RWPE2 (cell line): ENCODE measurements around the gene SCLY.

Experiments used
- ATAC-seq: fragments of 200-7000 bp; cut with Tn5 transposase; 3 replicates; pipeline ENCODE4 v1.9.1; 2021; ENCODE audit warnings: low read depth
- DNase-seq: peaks from one replicate; pipeline ENCODE4 v3.0.0-alpha.2; 2020; ENCODE audit warnings: low spot score
- H3K27ac ChIP-seq: fragments of 450-650 bp; 2 replicates; pipeline ENCODE4 v1.5.1; 2017; ENCODE audit warnings: mild to moderate bottlenecking; ENCODE audit not compliant: poor library complexity, severe bottlenecking
- H3K27me3 ChIP-seq: fragments of 250-450 bp; sonication (Bioruptor Pico); 2 replicates; pipeline ENCODE4 v1.5.1; 2021; ENCODE audit warnings: mild to moderate bottlenecking, moderate library complexity; ENCODE audit not compliant: insufficient read depth, poor library complexity, severe bottlenecking
- H3K36me3 ChIP-seq: fragments of 250-450 bp; sonication (Bioruptor Pico); 2 replicates; pipeline ENCODE4 v1.5.1; 2020; ENCODE audit warnings: low read depth, mild to moderate bottlenecking, moderate library complexity
- H3K4me1 ChIP-seq: fragments of 250-450 bp; sonication (Bioruptor Pico); 2 replicates; pipeline ENCODE4 v1.5.1; 2021; ENCODE audit warnings: mild to moderate bottlenecking, moderate library complexity; ENCODE audit not compliant: insufficient read depth, poor library complexity, severe bottlenecking
- H3K4me3 ChIP-seq: fragments of 250-450 bp; sonication (Bioruptor Pico); 2 replicates; pipeline ENCODE4 v1.5.1; 2021; ENCODE audit warnings: mild to moderate bottlenecking, moderate library complexity; ENCODE audit not compliant: severe bottlenecking
- H3K9me3 ChIP-seq: fragments of 250-450 bp; sonication (Bioruptor Pico); 2 replicates; pipeline ENCODE4 v1.5.1; 2021; ENCODE audit warnings: mild to moderate bottlenecking, moderate library complexity; ENCODE audit not compliant: severe bottlenecking
- TF ChIP-seq, protein P1 (sequence below): fragments of 450-650 bp; IDR thresholded peaks from one replicate; pipeline ENCODE4 v1.5.1; 2017; ENCODE audit warnings: mild to moderate bottlenecking, moderate library complexity; ENCODE audit not compliant: poor library complexity, severe bottlenecking

SCLY gene

DNA sequence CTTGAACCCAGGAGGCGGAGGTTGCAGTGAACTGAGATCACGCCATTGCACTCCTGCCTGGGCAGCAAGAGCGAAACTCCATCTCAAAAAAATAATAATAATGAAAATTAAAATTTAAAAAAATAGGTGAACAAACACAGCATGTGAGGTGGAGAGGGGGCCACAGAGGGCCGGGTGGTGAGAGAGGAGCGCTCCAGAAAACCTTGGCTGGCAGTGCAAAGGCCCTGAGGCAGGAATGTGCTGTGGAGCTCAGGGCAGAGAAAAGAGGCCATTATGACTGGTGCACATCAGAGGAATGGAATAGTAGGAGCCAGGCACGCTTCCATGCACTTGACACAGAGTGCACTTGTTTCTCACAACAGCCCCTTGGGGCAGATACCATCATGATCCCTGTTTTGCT, 21.6 kb upstream of the SCLY start:
- Histone ChIP-seq H3K36me3 (peaks cover 41% of the 10 kb centered on the region), H3K27me3 (no peaks in the 10 kb centered on the region), H3K9me3 (no peaks in the 10 kb centered on the region), H3K4me3 (no peak overlapping the region), H3K4me1 (no peaks in the 10 kb centered on the region), H3K27ac (no peak overlapping the region)
- DNase-seq, result no peak
- no peak for ATAC-seq
- TF ChIP-seq, protein P1, sequence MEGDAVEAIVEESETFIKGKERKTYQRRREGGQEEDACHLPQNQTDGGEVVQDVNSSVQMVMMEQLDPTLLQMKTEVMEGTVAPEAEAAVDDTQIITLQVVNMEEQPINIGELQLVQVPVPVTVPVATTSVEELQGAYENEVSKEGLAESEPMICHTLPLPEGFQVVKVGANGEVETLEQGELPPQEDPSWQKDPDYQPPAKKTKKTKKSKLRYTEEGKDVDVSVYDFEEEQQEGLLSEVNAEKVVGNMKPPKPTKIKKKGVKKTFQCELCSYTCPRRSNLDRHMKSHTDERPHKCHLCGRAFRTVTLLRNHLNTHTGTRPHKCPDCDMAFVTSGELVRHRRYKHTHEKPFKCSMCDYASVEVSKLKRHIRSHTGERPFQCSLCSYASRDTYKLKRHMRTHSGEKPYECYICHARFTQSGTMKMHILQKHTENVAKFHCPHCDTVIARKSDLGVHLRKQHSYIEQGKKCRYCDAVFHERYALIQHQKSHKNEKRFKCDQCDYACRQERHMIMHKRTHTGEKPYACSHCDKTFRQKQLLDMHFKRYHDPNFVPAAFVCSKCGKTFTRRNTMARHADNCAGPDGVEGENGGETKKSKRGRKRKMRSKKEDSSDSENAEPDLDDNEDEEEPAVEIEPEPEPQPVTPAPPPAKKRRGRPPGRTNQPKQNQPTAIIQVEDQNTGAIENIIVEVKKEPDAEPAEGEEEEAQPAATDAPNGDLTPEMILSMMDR, result no peak

DNA sequence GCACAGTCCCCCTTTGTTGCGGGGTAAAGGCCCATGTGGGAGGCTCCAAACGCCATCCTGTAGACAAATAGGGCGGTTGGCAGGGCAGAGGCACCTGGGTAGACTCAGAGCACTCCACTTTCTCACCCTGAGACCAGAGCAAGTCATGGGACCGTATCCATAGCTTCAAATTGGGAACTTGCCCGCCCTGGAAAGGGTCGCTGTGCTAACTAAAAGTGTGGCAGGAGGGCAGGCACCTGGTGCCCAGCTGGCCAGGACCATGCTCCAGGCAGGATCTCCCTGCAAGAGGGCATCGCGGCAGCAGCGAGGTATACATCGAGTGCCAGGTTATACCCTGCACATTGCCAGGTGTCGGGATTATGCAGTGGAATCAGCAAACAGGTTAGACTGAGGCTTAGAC, 20.8 kb upstream of the SCLY start:
- Histone ChIP-seq H3K27ac (no peak overlapping the region), H3K4me1 (no peaks in the 10 kb centered on the region), H3K36me3 (peaks cover 41% of the 10 kb centered on the region), H3K4me3 (no peak overlapping the region), H3K9me3 (no peaks in the 10 kb centered on the region), H3K27me3 (no peaks in the 10 kb centered on the region)
- TF ChIP-seq, protein P1, result no peak
- DNase-seq (no peak), ATAC-seq (no peak)

DNA sequence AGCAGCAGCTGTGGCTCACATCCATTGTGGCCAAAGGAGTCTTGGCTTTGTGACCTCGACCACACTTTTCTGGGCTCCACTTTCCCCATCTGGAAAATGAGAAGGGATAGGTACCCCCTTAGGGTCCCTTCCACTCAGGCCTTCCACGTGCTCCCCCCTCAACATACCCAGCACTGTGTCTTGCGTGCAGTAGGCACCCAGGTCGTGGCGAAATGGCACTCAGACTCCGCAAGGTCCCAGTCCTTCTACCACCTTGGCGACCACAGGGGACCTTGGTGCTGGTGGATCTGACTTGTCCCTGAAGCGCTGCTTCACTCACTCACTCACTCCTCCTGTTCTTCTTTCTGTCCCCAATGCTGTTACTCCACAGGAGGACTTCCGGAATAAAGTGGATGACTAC, 19.9 kb upstream of the SCLY start:
- no peak for ATAC-seq
- no peaks in the 10 kb centered on the region for H3K9me3 ChIP-seq
- no peaks in the 10 kb centered on the region for H3K4me1 ChIP-seq
- H3K36me3 ChIP-seq, result peaks cover 32% of the 10 kb centered on the region
- DNase-seq, result no peak
- TF ChIP-seq, protein P1, result no peak
- no peak overlapping the region for H3K4me3 ChIP-seq
- no peaks in the 10 kb centered on the region for H3K27me3 ChIP-seq
- no peak overlapping the region for H3K27ac ChIP-seq

DNA sequence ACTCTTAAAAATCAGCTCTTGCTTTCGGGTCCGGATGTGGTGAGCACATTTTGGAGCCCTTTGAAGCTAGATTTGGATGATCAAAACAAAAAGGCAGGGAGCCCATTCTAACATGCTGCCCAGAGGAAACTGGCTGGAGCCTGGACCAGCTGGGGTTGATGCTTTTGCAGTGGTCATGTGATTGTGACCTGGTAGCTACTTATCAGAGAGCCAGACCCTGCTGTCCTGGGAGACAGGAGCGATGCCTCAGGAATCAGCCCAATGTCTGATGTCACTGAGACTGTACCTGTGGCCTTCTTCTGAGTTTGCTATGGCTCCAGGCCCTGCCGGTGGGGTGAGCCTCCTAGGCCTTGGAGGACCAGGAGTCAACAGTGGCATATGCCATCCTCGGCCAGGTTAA, 18.7 kb upstream of the SCLY start:
- Histone ChIP-seq H3K4me3 (no peak overlapping the region), H3K36me3 (peaks cover 21% of the 10 kb centered on the region), H3K9me3 (no peaks in the 10 kb centered on the region), H3K4me1 (no peaks in the 10 kb centered on the region), H3K27me3 (no peaks in the 10 kb centered on the region), H3K27ac (no peak overlapping the region)
- TF ChIP-seq, protein P1, result no peak
- DNase-seq (no peak), ATAC-seq (no peak)

DNA sequence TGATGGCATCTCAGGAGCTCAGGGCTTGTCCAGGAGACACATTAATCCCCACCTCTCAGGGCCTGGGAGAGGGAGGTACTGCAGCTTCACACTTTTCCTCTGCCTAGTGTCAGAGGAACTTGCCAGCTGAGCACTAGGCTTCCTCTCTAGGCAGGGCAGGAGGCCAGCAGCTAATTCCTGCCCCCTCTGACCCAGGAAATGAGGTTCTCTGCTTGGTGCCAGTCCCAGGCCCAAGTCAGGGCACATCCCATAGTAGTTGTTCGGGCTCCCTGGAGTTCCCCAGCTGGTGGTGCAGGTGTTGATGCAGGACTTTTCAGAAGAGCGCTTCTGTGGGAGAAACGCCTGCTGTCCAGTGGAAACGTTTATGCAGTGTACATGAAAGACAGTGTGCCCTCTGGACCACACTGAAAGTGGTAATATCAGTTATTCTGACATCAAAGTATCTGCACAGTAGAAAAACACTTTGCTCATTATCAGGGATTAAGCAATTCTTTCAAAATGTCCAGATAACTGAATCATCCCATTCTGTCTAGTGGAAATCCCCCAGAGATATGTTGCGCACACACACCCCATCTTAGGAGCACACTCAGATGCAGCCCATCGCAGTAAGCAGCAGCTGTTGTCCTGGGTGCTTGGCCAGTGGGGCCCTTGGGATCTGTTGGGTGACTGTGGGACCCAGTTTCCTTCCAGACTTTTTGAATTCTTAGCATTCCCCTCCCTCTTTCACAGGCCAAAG, 17.8 kb upstream of the SCLY start:
- H3K27ac ChIP-seq, result no peak overlapping the region
- peaks cover 12% of the 10 kb centered on the region; the same call in 1 of the 2 replicates for H3K36me3 ChIP-seq
- DNase-seq (no peak), ATAC-seq (no peak; the same call in 2 of the 3 replicates)
- H3K4me1 ChIP-seq, result no peaks in the 10 kb centered on the region
- no peaks in the 10 kb centered on the region for H3K9me3 ChIP-seq
- H3K4me3 ChIP-seq, result no peak overlapping the region
- no peaks in the 10 kb centered on the region for H3K27me3 ChIP-seq
- TF ChIP-seq, protein P1, result no peak
